ENCODE results near the gene FGFR4.

FGFR4 gene

DNA sequence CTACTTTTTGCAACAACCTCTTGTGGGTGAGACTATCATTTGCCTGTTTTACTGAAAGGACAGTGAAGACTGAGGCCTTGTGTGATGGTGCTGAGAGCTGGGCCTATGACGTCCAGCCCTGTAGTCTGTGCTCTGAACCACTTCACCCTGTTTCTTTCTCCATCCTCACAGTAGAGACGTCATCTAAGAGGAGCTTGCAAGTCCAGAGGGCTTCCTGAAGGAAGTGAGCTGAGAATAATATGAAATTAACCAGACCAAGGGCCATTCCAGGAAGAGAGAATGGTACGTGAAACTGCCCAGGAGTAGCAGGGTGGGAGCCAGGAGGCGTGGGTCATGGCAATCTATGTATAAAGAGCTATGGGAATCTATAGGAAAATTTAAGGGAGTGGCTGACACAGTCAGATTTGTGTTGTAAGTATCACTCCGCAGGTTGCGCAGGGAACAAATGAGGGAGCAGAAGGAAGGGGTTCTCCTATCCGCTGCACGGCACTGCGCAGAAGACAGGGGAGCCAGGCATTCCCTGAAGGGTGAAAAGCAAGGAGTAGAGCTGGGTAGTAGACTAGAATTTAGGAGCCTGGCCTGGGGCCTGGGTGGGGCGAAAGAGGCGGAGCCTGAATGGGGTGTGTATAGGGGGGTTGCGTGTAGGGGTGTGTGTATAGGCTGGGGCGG is 596 bp upstream of the FGFR4 start:
- no peak for DNase-seq (ENCODE audit: low spot score)

DNA sequence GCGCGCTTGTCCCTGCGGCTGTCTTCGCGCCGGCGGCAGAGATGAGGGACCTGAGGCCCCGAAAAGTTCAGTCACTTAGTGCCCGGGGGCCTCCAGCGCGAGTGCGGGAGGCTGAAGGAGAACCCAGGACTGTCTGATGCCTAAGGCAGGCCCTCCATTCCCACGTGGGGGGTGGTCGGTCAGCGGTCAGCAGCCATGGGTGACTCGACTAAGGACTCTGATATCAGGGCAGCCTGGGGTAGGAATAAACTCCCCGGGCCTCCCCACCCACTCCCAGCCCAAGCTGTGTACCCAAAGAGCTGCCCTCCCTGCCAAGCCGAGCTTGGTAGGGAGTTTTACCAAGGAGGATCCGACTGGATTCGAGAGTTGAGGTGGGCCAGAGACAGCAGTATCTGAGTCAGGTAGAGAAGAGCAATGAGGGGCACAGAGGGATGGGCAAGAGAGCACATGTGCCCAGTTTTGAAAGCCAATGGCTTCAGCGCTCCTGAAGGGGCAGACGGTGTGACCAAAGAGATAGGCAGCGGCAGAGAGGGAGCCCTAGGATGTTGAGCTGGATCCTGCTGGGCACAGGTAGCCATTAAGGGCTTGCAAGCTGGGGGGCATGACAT is 787 bp downstream of the FGFR4 start:
- DNase-seq (ENCODE audit: low spot score), result no peak

DNA sequence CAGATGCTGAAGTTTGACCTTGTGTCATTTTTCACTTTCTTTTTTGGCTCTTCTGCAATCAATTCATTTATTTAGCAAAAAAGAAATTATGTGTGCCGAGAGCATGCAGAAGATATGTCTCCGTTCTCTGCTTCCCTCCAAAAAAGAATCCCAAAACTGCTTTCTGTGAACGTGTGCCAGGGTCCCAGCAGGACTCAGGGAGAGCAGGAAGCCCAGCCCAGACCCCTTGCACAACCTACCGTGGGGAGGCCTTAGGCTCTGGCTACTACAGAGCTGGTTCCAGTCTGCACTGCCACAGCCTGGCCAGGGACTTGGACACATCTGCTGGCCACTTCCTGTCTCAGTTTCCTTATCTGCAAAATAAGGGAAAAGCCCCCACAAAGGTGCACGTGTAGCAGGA is 2.4 kb downstream of the FGFR4 start:
- no peak for DNase-seq (ENCODE audit: low spot score)

DNA sequence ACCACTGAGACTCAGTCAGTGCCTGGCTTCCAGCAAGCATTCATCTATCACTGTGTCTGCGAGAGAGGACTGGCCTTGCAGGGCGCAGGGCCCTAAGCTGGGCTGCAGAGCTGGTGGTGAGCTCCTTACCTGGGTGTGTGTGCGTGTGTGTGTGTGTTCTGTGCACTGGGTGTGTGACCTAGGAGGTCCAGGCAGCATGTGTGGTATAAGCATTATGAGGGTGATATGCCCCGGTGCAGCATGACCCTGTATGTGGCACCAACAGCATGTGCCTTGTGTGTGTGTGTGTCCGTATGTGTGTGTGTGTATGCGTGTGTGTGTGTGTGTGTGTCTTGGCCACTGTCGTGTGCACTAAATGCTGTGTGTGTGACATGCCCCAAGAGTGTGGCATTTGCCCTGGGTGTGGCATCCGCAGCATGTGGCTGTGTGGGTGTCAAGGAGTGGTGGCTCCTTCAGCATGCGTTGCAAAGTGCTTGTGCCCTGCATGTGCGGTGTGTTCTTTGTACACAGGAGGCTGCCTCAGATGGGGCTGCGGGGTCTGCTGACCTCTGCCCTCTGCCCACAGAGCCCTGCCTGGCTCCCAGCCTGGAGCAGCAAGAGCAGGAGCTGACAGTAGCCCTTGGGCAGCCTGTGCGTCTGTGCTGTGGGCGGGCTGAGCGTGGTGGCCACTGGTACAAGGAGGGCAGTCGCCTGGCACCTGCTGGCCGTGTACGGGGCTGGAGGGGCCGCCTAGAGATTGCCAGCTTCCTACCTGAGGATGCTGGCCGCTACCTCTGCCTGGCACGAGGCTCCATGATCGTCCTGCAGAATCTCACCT is 3.3 kb downstream of the FGFR4 start:
- no peak for DNase-seq (ENCODE audit: low spot score)

DNA sequence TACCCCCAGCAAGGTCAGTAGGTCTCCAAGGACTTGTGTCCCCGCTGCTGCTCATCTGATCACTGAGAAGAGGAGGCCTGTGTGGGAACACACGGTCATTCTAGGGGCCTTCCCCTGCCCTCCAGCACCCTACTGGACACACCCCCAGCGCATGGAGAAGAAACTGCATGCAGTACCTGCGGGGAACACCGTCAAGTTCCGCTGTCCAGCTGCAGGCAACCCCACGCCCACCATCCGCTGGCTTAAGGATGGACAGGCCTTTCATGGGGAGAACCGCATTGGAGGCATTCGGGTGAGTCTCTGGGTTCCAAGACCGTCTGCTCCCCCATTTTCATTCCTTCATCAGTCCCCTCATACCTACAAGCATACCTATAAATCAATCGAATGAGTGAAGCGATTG is 4.1 kb downstream of the FGFR4 start:
- no peak for DNase-seq (ENCODE audit: low spot score)

DNA sequence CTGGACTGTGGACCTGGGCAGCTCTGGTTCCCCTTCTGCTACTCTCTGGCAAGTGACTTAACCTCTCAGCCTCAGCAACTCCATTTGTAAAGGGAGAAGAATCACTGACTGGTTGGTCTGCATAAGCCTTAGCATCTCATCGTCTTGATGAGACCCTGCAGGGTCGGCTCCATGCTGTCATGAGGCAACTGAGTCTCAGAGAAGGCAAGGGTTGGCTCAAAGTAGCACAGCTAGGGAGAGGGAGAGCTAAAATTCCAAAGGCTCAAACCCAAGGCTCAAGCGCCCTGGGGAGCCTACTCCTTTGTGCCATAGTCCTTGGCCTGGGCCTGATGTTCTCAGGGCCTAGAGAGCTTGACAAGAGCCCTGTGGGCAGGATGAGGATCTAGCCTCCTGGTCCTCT is 4.5 kb downstream of the FGFR4 start:
- no peak for DNase-seq (ENCODE audit: low spot score)

DNA sequence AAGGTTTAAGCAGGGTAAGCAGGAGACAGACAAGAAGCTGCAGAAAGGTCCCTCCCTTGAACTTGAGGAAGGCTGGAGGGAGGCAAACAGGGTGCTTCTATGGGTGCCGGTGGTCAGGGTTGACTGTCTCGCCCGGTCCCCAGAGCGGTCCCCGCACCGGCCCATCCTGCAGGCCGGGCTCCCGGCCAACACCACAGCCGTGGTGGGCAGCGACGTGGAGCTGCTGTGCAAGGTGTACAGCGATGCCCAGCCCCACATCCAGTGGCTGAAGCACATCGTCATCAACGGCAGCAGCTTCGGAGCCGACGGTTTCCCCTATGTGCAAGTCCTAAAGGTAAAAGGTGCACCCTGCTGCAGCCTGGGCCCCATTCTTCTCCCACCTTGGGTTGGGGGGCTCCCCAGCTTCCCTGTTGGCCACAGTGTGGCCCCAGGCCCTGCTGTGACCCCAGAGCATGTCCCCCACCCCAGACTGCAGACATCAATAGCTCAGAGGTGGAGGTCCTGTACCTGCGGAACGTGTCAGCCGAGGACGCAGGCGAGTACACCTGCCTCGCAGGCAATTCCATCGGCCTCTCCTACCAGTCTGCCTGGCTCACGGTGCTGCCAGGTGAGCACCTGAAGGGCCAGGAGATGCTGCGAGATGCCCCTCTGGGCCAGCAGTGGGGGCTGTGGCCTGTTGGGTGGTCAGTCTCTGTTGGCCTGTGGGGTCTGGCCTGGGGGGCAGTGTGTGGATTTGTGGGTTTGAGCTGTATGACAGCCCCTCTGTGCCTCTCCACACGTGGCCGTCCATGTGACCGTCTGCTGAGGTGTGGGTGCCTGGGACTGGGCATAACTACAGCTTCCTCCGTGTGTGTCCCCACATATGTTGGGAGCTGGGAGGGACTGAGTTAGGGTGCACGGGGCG is 5.7 kb downstream of the FGFR4 start:
- no peak for DNase-seq (ENCODE audit: low spot score)

DNA sequence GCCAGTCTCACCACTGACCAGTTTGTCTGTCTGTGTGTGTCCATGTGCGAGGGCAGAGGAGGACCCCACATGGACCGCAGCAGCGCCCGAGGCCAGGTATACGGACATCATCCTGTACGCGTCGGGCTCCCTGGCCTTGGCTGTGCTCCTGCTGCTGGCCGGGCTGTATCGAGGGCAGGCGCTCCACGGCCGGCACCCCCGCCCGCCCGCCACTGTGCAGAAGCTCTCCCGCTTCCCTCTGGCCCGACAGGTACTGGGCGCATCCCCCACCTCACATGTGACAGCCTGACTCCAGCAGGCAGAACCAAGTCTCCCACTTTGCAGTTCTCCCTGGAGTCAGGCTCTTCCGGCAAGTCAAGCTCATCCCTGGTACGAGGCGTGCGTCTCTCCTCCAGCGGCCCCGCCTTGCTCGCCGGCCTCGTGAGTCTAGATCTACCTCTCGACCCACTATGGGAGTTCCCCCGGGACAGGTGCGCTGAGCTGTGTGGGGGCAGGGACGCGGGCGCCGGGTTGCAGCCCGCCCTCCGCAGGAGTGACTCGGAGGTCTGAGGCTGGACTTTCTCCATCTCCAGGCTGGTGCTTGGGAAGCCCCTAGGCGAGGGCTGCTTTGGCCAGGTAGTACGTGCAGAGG is 6.5 kb downstream of the FGFR4 start:
- DNase-seq (ENCODE audit: low spot score), result no peak

DNA sequence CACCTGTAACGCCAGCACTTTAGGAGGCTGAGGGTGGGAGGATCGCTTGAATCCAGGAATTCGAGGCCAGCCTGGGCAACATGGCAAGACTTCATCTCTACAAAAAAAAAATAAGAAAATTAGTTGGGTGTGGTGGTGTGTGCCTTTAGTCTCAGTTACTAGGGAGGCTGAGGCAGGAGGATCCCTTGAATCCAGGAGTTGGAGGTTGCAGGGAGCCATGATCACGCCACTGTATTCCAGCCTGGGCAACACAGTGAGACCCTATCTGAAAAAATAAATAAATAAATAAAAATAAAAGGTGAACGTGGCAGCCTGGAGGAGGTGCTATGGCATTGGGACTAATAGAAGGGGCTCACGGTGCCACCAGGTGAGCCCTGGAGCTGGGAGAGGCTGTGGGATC is 7.1 kb downstream of the FGFR4 start:
- no peak for DNase-seq (ENCODE audit: low spot score)

DNA sequence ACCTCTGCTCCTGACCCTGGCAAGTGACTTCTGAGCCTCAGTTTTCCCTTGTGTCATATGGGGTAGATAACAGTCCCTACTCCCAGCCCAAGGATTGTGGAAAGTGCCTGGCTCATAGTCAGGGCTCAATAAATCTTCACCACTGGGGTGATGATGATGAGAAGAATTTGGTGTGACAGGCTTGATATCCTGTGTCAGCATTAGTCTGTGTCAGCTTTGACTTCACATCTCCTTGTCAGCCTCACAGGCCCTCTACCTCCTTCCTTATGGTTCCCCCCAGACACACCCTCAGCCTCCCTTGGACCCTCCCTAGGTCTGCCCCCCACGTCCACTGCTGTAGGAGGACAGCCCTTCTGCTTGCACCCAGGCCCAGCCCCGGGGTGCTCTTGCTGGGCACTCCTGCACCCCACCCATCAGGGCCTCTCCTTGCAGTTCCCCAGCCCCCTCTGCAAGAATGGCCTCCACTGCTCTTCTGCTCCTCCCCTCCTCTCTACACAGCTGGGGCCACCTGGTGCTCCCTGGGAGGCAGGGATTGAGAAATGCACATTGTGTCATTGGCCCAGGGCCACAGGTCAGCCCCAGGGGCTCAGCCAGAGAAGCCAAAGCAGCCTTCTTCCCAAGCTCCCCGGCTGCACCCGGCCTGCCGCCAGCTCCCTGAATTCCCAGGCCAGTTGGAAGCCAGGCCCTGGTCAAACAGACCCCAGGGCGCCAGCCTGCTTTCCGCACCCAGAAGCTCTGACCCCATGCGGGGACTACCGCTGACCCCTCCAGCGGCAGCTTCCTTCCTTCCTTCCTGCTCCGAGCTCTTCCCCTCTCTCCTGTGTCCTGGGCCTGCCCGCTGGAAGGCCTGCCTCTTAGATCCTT is 7.7 kb downstream of the FGFR4 start:
- DNase-seq (ENCODE audit: low spot score), result no peak

DNA sequence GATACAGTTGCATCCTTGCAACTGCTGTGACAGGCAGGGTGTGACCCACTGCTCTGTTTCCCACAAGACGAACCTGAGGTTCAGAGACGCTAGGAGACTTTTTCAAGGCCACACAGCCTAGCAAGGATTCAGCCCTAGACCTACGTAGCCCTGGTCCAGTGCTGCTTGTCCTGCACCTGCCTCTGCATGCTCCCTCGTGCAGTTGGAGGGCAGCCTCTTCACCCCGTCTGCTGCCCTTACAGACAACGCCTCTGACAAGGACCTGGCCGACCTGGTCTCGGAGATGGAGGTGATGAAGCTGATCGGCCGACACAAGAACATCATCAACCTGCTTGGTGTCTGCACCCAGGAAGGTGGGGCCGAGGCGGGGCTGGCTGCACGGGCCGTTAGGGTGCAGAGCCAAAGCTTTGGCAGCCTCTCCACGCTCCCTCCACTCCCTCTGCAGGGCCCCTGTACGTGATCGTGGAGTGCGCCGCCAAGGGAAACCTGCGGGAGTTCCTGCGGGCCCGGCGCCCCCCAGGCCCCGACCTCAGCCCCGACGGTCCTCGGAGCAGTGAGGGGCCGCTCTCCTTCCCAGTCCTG is 8.5 kb downstream of the FGFR4 start:
- DNase-seq (ENCODE audit: low spot score), result no peak

DNA sequence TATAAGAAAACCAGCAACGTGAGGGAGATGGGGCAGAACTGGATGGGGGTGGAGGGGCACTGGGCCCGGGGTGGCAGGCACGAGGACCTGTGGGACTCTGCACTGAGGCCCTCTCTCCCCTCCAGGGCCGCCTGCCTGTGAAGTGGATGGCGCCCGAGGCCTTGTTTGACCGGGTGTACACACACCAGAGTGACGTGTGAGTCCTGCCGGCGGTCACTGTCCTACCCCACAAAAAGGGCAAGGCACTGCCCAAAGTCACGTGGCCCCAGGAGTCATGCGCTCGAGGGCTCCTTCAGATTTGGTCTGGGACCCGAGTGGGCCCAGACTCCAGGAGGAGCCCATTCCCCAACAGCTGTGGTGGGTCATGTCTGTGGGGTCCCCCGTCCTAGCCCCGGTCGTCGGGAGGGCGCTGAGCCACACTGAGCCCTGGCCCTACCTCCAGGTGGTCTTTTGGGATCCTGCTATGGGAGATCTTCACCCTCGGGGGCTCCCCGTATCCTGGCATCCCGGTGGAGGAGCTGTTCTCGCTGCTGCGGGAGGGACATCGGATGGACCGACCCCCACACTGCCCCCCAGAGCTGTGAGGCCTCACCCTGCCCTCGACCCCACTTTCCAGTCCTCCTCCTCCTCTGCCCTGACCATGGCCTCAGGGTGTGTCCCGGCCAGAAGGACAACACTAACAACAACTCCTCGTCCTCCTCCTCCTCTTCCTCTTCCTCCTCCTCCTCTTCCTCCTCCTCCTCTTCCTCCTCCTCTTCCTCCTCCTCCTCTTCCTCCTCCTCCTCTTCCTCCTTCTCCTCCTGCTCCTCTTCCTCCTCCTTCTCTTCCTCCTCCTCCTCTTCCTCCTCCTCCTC is 9.7 kb downstream of the FGFR4 start:
- no peak for DNase-seq (ENCODE audit: low spot score)

DNA sequence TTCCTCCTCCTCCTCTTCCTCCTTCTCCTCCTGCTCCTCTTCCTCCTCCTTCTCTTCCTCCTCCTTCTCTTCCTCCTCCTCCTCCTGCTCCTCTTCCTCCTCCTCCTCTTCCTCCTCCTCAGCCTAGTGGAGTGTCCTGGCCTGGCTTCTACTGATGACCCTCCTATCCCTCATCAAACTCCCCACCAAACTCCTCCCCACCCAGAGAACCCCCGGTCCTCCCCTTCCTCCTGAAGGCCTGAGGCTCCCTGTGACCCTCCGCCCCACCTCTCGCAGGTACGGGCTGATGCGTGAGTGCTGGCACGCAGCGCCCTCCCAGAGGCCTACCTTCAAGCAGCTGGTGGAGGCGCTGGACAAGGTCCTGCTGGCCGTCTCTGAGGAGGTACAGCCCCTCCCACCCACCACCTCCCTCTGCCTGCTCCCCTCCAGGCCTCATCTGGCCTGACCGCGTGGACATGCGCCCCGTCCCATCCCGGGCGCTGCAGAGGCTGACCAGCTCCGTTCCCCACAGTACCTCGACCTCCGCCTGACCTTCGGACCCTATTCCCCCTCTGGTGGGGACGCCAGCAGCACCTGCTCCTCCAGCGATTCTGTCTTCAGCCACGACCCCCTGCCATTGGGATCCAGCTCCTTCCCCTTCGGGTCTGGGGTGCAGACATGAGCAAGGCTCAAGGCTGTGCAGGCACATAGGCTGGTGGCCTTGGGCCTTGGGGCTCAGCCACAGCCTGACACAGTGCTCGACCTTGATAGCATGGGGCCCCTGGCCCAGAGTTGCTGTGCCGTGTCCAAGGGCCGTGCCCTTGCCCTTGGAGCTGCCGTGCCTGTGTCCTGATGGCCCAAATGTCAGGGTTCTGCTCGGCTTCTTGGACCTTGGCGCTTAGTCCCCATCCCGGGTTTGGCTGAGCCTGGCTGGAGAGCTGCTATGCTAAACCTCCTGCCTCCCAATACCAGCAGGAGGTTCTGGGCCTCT is 10.6 kb downstream of the FGFR4 start:
- DNase-seq (ENCODE audit: low spot score), result no peak

DNA sequence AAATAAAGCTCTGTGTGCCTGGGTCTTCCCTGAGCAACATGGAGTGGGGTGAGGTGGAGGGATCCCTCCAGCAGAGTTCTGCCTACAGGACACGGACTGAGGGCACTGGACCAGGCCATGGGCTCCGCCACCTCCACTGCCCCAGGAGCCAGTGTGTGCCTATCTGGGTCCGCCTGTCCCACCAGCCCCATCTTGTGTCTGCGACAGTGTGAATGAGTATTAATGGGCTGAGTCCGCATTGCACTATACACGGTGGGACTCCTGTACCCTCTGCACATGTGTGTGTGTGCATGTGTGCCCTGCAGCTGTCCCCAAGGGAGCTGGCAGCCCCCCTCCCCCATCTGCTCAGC is 11.4 kb downstream of the FGFR4 start:
- no peak for DNase-seq (ENCODE audit: low spot score)

DNA sequence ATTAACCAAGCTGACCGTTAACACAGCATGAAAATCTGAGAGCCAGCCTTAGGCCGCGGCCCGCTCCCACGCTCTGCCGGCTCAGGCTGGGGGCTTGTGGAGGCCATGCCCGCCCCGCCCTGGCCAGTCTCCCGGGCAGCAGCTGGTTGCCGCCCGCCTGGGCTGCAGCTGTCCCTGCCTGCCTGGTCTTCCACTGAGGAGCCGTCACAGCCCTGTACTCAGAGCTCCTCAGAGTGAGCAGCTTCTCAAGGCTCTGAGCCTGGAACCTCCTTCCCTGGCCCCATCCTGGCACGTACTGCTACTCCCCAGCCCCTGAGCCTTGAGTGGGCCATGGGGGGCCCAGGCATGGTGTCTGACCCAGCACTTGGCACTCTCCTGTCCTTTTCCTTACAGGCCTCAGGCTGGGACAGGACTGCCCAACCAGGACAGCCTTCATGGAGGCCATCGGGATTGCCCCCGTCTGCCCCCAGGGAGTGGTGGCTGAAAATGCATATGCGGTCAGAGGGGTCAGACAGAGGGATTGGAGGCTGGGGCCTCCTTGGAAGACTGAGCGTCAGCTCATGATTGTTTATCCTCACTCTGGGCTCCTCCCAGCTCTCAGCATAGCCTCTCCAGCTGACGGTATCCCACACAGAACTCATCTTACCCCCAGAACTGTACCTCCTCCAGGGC is 11.9 kb downstream of the FGFR4 start:
- DNase-seq (ENCODE audit: low spot score), result no peak

DNA sequence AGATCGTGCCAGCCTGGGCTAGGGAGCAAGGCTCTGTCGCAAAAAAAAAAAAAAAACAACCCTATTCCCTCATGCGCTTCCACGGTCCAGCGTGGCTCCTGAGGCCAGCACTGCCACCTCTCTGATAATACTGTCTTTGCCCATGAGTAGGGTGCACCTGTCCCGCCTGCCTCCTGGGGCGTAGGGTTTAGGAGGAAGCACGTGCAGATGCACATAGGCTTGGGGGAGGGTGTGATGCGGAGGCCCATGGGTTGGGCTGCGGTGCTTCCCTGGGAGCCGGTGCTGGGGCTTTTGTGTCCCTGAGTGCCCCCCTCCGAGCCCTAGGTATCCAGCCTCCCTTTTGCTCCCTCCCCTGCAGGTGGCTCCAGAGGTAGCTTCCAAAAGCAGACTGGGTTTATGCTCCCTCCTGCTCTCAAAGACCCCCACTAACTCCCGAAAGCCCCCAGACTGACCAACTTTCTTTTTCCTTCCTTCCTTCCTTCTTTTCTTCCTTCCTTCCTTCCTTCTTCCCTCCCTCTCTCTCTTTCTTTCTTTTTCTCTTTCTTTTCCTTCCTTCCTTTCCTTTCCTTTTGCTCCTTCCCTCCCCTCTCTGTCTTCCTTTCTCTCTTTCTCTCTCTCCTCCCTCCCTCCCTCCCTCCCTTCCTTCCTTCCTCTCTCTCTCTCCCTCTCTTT is 12.8 kb downstream of the FGFR4 start:
- DNase-seq (ENCODE audit: low spot score), result no peak

DNA sequence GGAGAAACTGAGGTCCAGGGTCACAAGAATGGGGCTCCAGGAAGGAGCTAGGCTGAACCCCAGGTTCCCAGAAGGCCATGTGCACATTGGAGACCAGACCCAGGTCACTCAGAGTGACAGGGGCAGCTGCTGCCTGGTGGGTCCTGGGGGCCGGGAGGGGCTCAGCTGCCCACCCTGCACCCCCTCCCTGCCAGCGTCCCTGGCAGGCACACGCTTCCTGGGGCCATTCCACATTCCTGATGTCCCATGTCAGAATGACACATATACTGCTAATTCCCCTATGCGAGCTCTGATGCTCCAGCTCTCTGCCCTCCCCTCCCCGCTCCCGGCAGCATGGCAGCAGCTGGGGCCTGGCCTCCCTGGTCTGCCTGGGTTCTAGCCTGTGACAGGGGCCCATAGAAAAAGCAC is 14.0 kb downstream of the FGFR4 start:
- no peak for DNase-seq (ENCODE audit: low spot score)

Measured in D341Med (cell line).